Measurements from ENCODE around the gene RNF7.

Gene RNF7

DNA sequence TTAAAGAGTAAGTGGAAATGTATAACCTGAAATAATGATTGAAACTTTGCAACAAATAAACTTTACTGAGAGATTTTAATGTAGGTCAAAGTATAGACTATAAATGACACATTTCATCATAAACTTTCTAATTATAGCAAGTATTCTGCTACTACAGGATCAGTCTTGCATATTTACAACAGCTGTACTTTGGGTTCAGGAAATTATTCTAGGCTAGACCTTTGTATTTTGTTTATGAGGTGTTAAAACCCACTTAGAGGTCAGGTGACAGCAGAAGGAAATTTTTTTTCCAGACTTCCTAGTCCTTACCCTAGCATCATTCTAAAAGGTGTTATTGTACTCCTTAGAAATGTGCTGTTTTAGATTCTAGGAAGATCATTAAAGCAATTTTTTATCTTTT is 2.3 kb downstream of the RNF7 start:
- Histone ChIP-seq H3K27ac (ENCODE audit: low read length) (peak overlapping the region; percentile 27; the same call in 1 of the 2 replicates), H4K20me1 (ENCODE audit: insufficient read depth, low read length) (peaks cover 20% of the 10 kb centered on the region; the same call in 1 of the 2 replicates), H3K79me2 (ENCODE audit: insufficient read depth, low read length) (peaks cover 70% of the 10 kb centered on the region), H2AFZ (ENCODE audit: low read depth, low read length) (no peak overlapping the region), H3K36me3 (ENCODE audit: insufficient read depth, low read length) (peaks cover 46% of the 10 kb centered on the region), H3K27me3 (ENCODE audit: insufficient read depth, low read length, poor library complexity) (no peaks in the 10 kb centered on the region), H3K4me2 (ENCODE audit: insufficient read depth, low read length) (peak overlapping the region; percentile 75), H3K4me1 (ENCODE audit: insufficient read depth, low read length) (peaks cover 30% of the 10 kb centered on the region), H3K4me3 (ENCODE audit: low read depth in 1 of 2, low read length in 2 of 2) (peak overlapping the region in 1 of 2 experiments; percentile 82; a peak in 2 of 4 replicates), H3K9ac (ENCODE audit: low read depth, low read length) (peak overlapping the region; percentile 89), H3K9me3 (ENCODE audit: insufficient read depth, low read length, severe bottlenecking) (no peaks in the 10 kb centered on the region)
- ATAC-seq (ENCODE audit: insufficient read depth, low read depth), result no peak
- TF ChIP-seq, protein P1, sequence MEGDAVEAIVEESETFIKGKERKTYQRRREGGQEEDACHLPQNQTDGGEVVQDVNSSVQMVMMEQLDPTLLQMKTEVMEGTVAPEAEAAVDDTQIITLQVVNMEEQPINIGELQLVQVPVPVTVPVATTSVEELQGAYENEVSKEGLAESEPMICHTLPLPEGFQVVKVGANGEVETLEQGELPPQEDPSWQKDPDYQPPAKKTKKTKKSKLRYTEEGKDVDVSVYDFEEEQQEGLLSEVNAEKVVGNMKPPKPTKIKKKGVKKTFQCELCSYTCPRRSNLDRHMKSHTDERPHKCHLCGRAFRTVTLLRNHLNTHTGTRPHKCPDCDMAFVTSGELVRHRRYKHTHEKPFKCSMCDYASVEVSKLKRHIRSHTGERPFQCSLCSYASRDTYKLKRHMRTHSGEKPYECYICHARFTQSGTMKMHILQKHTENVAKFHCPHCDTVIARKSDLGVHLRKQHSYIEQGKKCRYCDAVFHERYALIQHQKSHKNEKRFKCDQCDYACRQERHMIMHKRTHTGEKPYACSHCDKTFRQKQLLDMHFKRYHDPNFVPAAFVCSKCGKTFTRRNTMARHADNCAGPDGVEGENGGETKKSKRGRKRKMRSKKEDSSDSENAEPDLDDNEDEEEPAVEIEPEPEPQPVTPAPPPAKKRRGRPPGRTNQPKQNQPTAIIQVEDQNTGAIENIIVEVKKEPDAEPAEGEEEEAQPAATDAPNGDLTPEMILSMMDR (IDR thresholded peaks at IDR 0.05; ENCODE audit: borderline replicate concordance, extremely low read depth, low read length, poor library complexity, severe bottlenecking), result no peak
- TF ChIP-seq EZH2 (IDR thresholded peaks at IDR 0.05; ENCODE audit: borderline replicate concordance, low read depth, low read length, severe bottlenecking), result no peak
- DNase-seq, result no peak

DNA sequence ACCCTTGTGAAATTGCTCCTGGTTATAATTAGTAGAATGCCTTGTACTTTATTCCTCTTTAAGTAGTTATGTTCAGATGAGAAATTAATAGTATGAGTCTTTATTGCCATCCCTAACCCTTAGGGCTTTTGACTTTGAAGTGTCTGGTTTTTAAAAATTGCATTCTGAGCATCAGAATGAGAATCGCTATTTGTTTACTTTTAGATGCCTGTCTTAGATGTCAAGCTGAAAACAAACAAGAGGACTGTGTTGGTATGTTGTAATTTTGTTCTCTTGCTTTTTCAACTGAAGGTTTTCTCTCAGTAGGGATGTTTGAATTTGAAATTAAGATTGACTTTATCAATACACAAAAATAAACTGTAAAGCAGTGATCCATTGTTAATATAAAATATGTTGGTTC is 5.2 kb downstream of the RNF7 start:
- DNase-seq, result no peak
- TF ChIP-seq, protein P1 (IDR thresholded peaks at IDR 0.05; ENCODE audit: borderline replicate concordance, extremely low read depth, low read length, poor library complexity, severe bottlenecking), result no peak
- no peak for TF ChIP-seq EZH2 (IDR thresholded peaks at IDR 0.05; ENCODE audit: borderline replicate concordance, low read depth, low read length, severe bottlenecking)
- no peak overlapping the region for H3K27ac ChIP-seq (ENCODE audit: low read length)
- no peak overlapping the region for H3K4me3 ChIP-seq (ENCODE audit: low read depth in 1 of 2, low read length in 2 of 2)
- H3K27me3 ChIP-seq (ENCODE audit: insufficient read depth, low read length, poor library complexity), result no peaks in the 10 kb centered on the region
- H3K9ac ChIP-seq (ENCODE audit: low read depth, low read length), result no peak overlapping the region
- H2AFZ ChIP-seq (ENCODE audit: low read depth, low read length), result no peak overlapping the region
- ATAC-seq (ENCODE audit: insufficient read depth, low read depth), result no peak
- peaks cover 71% of the 10 kb centered on the region for H3K36me3 ChIP-seq (ENCODE audit: insufficient read depth, low read length)
- peaks cover 23% of the 10 kb centered on the region for H3K4me1 ChIP-seq (ENCODE audit: insufficient read depth, low read length)
- H4K20me1 ChIP-seq (ENCODE audit: insufficient read depth, low read length), result peaks cover 21% of the 10 kb centered on the region; the same call in 1 of the 2 replicates
- H3K9me3 ChIP-seq (ENCODE audit: insufficient read depth, low read length, severe bottlenecking), result no peaks in the 10 kb centered on the region
- no peak overlapping the region for H3K4me2 ChIP-seq (ENCODE audit: insufficient read depth, low read length)
- peaks cover 69% of the 10 kb centered on the region for H3K79me2 ChIP-seq (ENCODE audit: insufficient read depth, low read length)

DNA sequence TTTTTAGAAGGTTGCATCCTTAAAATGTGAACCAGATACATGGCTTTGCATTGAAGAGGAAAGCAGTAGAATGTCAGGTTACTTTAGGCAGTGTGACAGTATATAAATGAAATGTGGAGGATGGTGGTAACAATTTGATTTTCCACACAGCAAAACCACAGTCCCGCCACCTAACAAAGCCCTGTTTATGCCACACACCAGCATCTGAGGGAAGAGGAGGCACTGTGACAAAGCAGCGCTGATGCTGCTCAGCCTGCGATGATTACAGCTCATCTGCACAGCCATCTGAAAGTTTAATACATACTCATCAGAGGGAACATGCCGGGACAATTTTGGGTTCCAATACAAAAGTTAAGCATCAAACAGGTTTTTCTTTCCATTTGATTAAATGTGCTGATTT is 8.9 kb downstream of the RNF7 start:
- Histone ChIP-seq H3K4me3 (ENCODE audit: low read depth in 1 of 2, low read length in 2 of 2) (no peak overlapping the region), H4K20me1 (ENCODE audit: insufficient read depth, low read length) (peaks cover 17% of the 10 kb centered on the region; the same call in 1 of the 2 replicates), H2AFZ (ENCODE audit: low read depth, low read length) (no peak overlapping the region), H3K27me3 (ENCODE audit: insufficient read depth, low read length, poor library complexity) (no peaks in the 10 kb centered on the region), H3K4me1 (ENCODE audit: insufficient read depth, low read length) (no peaks in the 10 kb centered on the region; the same call in 1 of the 2 replicates), H3K9me3 (ENCODE audit: insufficient read depth, low read length, severe bottlenecking) (no peaks in the 10 kb centered on the region), H3K27ac (ENCODE audit: low read length) (no peak overlapping the region), H3K79me2 (ENCODE audit: insufficient read depth, low read length) (peaks cover 32% of the 10 kb centered on the region), H3K36me3 (ENCODE audit: insufficient read depth, low read length) (peaks cover 63% of the 10 kb centered on the region), H3K4me2 (ENCODE audit: insufficient read depth, low read length) (no peak overlapping the region), H3K9ac (ENCODE audit: low read depth, low read length) (no peak overlapping the region)
- TF ChIP-seq EZH2 (IDR thresholded peaks at IDR 0.05; ENCODE audit: borderline replicate concordance, low read depth, low read length, severe bottlenecking), result no peak
- TF ChIP-seq, protein P1 (IDR thresholded peaks at IDR 0.05; ENCODE audit: borderline replicate concordance, extremely low read depth, low read length, poor library complexity, severe bottlenecking), result no peak
- DNase-seq (no peak), ATAC-seq (ENCODE audit: insufficient read depth, low read depth) (peak; percentile 37; the same call in 1 of the 3 replicates)
